ENCODE results near the gene TMEM89.

DNA sequence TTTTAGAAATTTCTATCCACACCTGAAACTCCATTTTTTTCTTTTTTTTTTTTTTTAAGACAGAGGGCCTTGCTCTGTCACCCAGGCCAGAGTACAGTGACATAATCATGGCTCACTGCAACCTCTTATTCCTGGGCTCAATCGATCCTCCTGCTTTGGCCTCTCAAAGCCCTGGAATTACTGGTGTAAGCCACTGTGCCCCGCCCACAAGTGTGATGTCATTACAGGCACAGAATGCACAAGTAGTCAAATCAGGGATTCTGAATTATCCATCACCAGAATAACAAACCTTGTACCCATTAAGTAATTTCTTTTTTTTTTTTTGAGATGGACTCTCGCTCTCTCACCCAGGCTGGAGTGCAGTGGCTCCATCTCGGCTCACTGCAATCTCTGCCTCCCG, 14.1 kb downstream of the TMEM89 start:
- TF ChIP-seq, protein P1, sequence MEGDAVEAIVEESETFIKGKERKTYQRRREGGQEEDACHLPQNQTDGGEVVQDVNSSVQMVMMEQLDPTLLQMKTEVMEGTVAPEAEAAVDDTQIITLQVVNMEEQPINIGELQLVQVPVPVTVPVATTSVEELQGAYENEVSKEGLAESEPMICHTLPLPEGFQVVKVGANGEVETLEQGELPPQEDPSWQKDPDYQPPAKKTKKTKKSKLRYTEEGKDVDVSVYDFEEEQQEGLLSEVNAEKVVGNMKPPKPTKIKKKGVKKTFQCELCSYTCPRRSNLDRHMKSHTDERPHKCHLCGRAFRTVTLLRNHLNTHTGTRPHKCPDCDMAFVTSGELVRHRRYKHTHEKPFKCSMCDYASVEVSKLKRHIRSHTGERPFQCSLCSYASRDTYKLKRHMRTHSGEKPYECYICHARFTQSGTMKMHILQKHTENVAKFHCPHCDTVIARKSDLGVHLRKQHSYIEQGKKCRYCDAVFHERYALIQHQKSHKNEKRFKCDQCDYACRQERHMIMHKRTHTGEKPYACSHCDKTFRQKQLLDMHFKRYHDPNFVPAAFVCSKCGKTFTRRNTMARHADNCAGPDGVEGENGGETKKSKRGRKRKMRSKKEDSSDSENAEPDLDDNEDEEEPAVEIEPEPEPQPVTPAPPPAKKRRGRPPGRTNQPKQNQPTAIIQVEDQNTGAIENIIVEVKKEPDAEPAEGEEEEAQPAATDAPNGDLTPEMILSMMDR (IDR thresholded peaks at IDR 0.05) = no peak
- TF ChIP-seq POLR2A (IDR thresholded peaks at IDR 0.05) = no peak

All from thyroid gland (tissue), 4 donors.